ENCODE data around the gene TCEAL9. TPM values are rescaled to one million over a fixed set of nuclear protein-coding genes. Genes with fewer than 3 reads are reported as not detected.

TCEAL9 gene
- total RNA-seq, 1 donor from 2014 or later: 83.5 TPM

- DNase-seq (ENCODE audit: low spot score): no peak
- Mint-ChIP-seq H3K36me3 (ENCODE audit: low read depth) (no peaks in the 10 kb centered on the region), H3K4me3 (ENCODE audit: unreplicated experiment) (peak within 1 kb of the TSS; percentile 68), H3K4me1 (ENCODE audit: low read depth) (peaks cover 13% of the 10 kb centered on the region), H3K9me3 (ENCODE audit: low read depth) (peaks cover 3% of the 10 kb centered on the region), H3K27ac (ENCODE audit: unreplicated experiment) (peak within 1 kb of the TSS; percentile 56), H3K27me3 (ENCODE audit: low read depth) (no peaks in the 10 kb centered on the region)
- no peak for TF ChIP-seq CTCF (IDR thresholded peaks at IDR 0.05)
These were observed 26.3 kb upstream of the TCEAL9 start, which contains the start of gene TCEAL7 for GRCh38 chrX:103329991-103330390. TCEAL7 (plus strand) TSS chrX:103330239; CDS start chrX:103331404, 1,165 bp downstream.

- no peaks in the 10 kb centered on the region for H3K36me3 Mint-ChIP-seq (ENCODE audit: low read depth)
- H3K27me3 Mint-ChIP-seq (ENCODE audit: low read depth): no peaks in the 10 kb centered on the region
- peaks cover 13% of the 10 kb centered on the region for H3K4me1 Mint-ChIP-seq (ENCODE audit: low read depth)
- H3K9me3 Mint-ChIP-seq (ENCODE audit: low read depth): peaks cover 3% of the 10 kb centered on the region
- no peak for TF ChIP-seq CTCF (IDR thresholded peaks at IDR 0.05)
- H3K4me3 Mint-ChIP-seq (ENCODE audit: unreplicated experiment): peak overlapping the region; percentile 68
- DNase-seq (ENCODE audit: low spot score): no peak
- peak overlapping the region; percentile 56 for H3K27ac Mint-ChIP-seq (ENCODE audit: unreplicated experiment)
These were observed 25.5 kb upstream of the TCEAL9 start for GRCh38 chrX:103330681-103331288.

- no peak for DNase-seq (ENCODE audit: low spot score)
- Mint-ChIP-seq H3K27ac (ENCODE audit: unreplicated experiment) (no peak overlapping the region), H3K4me3 (ENCODE audit: unreplicated experiment) (no peak overlapping the region), H3K36me3 (ENCODE audit: low read depth) (no peaks in the 10 kb centered on the region), H3K4me1 (ENCODE audit: low read depth) (no peaks in the 10 kb centered on the region), H3K27me3 (ENCODE audit: low read depth) (peaks cover 5% of the 10 kb centered on the region), H3K9me3 (ENCODE audit: low read depth) (no peaks in the 10 kb centered on the region)
- TF ChIP-seq CTCF (IDR thresholded peaks at IDR 0.05): no peak
These were observed 17.6 kb upstream of the TCEAL9 start for GRCh38 chrX:103338663-103339062.

GRCh38 chrX:103343105-103343504, 13.2 kb upstream of the TCEAL9 start:
- H3K27me3 Mint-ChIP-seq (ENCODE audit: low read depth): no peaks in the 10 kb centered on the region
- TF ChIP-seq CTCF (IDR thresholded peaks at IDR 0.05): peak; percentile 86
- no peak overlapping the region for H3K4me3 Mint-ChIP-seq (ENCODE audit: unreplicated experiment)
- H3K36me3 Mint-ChIP-seq (ENCODE audit: low read depth): no peaks in the 10 kb centered on the region
- H3K9me3 Mint-ChIP-seq (ENCODE audit: low read depth): no peaks in the 10 kb centered on the region
- no peak for DNase-seq (ENCODE audit: low spot score)
- H3K4me1 Mint-ChIP-seq (ENCODE audit: low read depth): no peaks in the 10 kb centered on the region
- H3K27ac Mint-ChIP-seq (ENCODE audit: unreplicated experiment): no peak overlapping the region

- H3K27ac Mint-ChIP-seq (ENCODE audit: unreplicated experiment): no peak overlapping the region
- H3K4me3 Mint-ChIP-seq (ENCODE audit: unreplicated experiment): no peak overlapping the region
- no peak for DNase-seq (ENCODE audit: low spot score)
- H3K9me3 Mint-ChIP-seq (ENCODE audit: low read depth): no peaks in the 10 kb centered on the region
- H3K27me3 Mint-ChIP-seq (ENCODE audit: low read depth): no peaks in the 10 kb centered on the region
- no peaks in the 10 kb centered on the region for H3K4me1 Mint-ChIP-seq (ENCODE audit: low read depth)
- no peaks in the 10 kb centered on the region for H3K36me3 Mint-ChIP-seq (ENCODE audit: low read depth)
- no peak for TF ChIP-seq CTCF (IDR thresholded peaks at IDR 0.05)
These were observed 11.7 kb upstream of the TCEAL9 start for GRCh38 chrX:103344606-103345005.

Measured in chondrocyte (in vitro differentiated cells).